Thyroid gland (tissue), 4 donors: ENCODE measurements around the gene SAXO1.

Experiments used
- POLR2A ChIP-seq, 2 donors: fragments of 450-650 bp; IDR thresholded peaks; one replicate each; pipeline ENCODE4 v1.6.1; 2017; ENCODE audit warnings: antibody characterized with exemption in 2 of 2, mild to moderate bottlenecking in 2 of 2, moderate library complexity in 1 of 2
- TF ChIP-seq, protein P1 (sequence below), 6 experiments: fragments of 200-600 bp in 3 of 6; fragments of 450-650 bp in 3 of 6; sonication (generic) in 3 of 6; IDR thresholded peaks; one replicate each; pipeline ENCODE4 v1.5.1; 2016 to 2019; ENCODE audit warnings: antibody characterized with exemption in 6 of 6, mild to moderate bottlenecking in 2 of 6, inconsistent platforms in 1 of 6, moderate library complexity in 1 of 6

DNA sequence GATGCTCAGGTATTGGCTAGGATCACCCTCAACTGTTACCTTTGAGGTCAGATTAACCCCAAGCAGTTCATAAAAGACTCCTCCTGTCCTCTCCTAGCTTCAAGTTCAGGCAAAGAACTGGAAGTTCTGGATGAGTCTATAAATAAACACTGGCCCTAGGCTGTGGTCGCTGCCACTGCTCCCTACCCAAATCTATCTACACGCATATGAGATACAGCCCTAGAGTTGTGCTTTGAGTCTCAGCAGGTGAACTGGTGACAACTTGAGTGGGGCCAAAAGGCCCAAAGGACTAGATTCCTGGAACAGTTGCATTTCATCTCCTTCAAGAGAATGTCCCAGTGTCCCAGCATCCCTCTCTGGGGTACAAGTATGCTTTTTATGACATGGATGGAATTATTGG, 62.6 kb downstream of the SAXO1 start:
- TF ChIP-seq, protein P1, sequence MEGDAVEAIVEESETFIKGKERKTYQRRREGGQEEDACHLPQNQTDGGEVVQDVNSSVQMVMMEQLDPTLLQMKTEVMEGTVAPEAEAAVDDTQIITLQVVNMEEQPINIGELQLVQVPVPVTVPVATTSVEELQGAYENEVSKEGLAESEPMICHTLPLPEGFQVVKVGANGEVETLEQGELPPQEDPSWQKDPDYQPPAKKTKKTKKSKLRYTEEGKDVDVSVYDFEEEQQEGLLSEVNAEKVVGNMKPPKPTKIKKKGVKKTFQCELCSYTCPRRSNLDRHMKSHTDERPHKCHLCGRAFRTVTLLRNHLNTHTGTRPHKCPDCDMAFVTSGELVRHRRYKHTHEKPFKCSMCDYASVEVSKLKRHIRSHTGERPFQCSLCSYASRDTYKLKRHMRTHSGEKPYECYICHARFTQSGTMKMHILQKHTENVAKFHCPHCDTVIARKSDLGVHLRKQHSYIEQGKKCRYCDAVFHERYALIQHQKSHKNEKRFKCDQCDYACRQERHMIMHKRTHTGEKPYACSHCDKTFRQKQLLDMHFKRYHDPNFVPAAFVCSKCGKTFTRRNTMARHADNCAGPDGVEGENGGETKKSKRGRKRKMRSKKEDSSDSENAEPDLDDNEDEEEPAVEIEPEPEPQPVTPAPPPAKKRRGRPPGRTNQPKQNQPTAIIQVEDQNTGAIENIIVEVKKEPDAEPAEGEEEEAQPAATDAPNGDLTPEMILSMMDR (IDR thresholded peaks at IDR 0.05) = no peak
- no peak for TF ChIP-seq POLR2A (IDR thresholded peaks at IDR 0.05)
